ENCODE data around the gene GM2A.
A peak's percentile ranks its signal among the peaks of the same experiment; 100 is the strongest.

Gene GM2A

GRCh38 chr5:151240924-151241635 lies 11.9 kb upstream of the GM2A start:
- Histone ChIP-seq H3K9ac (ENCODE audit: low read length) (no peak overlapping the region), H3K4me1 (ENCODE audit: control insufficient read depth, insufficient read depth, low read length) (peaks cover 9% of the 10 kb centered on the region), H3K9me3 (ENCODE audit: control insufficient read depth, low read length) (no peaks in the 10 kb centered on the region), H3K4me3 (ENCODE audit: low read length) (no peak overlapping the region), H3K36me3 (ENCODE audit: control insufficient read depth, insufficient read depth, low read length, severe bottlenecking) (no peaks in the 10 kb centered on the region), H3K27me3 (replicated peaks; ENCODE audit: control insufficient read depth, insufficient read depth, low read length) (peaks cover 2% of the 10 kb centered on the region)
- DNase-seq (ENCODE audit: low read depth): no peak

GRCh38 chr5:151243127-151243526 lies 9.9 kb upstream of the GM2A start:
- Histone ChIP-seq H3K9ac (ENCODE audit: low read length) (no peak overlapping the region), H3K4me1 (ENCODE audit: control insufficient read depth, insufficient read depth, low read length) (peaks cover 7% of the 10 kb centered on the region), H3K4me3 (ENCODE audit: low read length) (no peak overlapping the region), H3K27me3 (replicated peaks; ENCODE audit: control insufficient read depth, insufficient read depth, low read length) (peaks cover 2% of the 10 kb centered on the region), H3K36me3 (ENCODE audit: control insufficient read depth, insufficient read depth, low read length, severe bottlenecking) (no peaks in the 10 kb centered on the region), H3K9me3 (ENCODE audit: control insufficient read depth, low read length) (no peaks in the 10 kb centered on the region)
- DNase-seq (ENCODE audit: low read depth): no peak

GRCh38 chr5:151243564-151243963 lies 9.4 kb upstream of the GM2A start:
- Histone ChIP-seq H3K9ac (ENCODE audit: low read length) (no peak overlapping the region), H3K4me3 (ENCODE audit: low read length) (no peak overlapping the region), H3K36me3 (ENCODE audit: control insufficient read depth, insufficient read depth, low read length, severe bottlenecking) (no peaks in the 10 kb centered on the region), H3K9me3 (ENCODE audit: control insufficient read depth, low read length) (no peaks in the 10 kb centered on the region), H3K27me3 (replicated peaks; ENCODE audit: control insufficient read depth, insufficient read depth, low read length) (peaks cover 3% of the 10 kb centered on the region), H3K4me1 (ENCODE audit: control insufficient read depth, insufficient read depth, low read length) (peaks cover 2% of the 10 kb centered on the region)
- no peak for DNase-seq (ENCODE audit: low read depth)

- Histone ChIP-seq H3K36me3 (ENCODE audit: control insufficient read depth, insufficient read depth, low read length, severe bottlenecking) (no peaks in the 10 kb centered on the region), H3K9ac (ENCODE audit: low read length) (no peak overlapping the region), H3K27me3 (replicated peaks; ENCODE audit: control insufficient read depth, insufficient read depth, low read length) (peaks cover 8% of the 10 kb centered on the region), H3K9me3 (ENCODE audit: control insufficient read depth, low read length) (no peaks in the 10 kb centered on the region), H3K4me3 (ENCODE audit: low read length) (no peak overlapping the region), H3K4me1 (ENCODE audit: control insufficient read depth, insufficient read depth, low read length) (no peaks in the 10 kb centered on the region)
- no peak for DNase-seq (ENCODE audit: low read depth)
These were observed 8.8 kb upstream of the GM2A start for GRCh38 chr5:151244206-151244605.

GRCh38 chr5:151245680-151246219 lies 7.2 kb upstream of the GM2A start:
- Histone ChIP-seq H3K36me3 (ENCODE audit: control insufficient read depth, insufficient read depth, low read length, severe bottlenecking) (no peaks in the 10 kb centered on the region), H3K4me1 (ENCODE audit: control insufficient read depth, insufficient read depth, low read length) (no peaks in the 10 kb centered on the region), H3K9ac (ENCODE audit: low read length) (no peak overlapping the region)

GRCh38 chr5:151248651-151249050 lies 4.3 kb upstream of the GM2A start:
- Histone ChIP-seq H3K4me3 (ENCODE audit: low read length) (no peak overlapping the region), H3K9me3 (ENCODE audit: control insufficient read depth, low read length) (no peaks in the 10 kb centered on the region), H3K9ac (ENCODE audit: low read length) (no peak overlapping the region), H3K27me3 (replicated peaks; ENCODE audit: control insufficient read depth, insufficient read depth, low read length) (peaks cover 6% of the 10 kb centered on the region), H3K36me3 (ENCODE audit: control insufficient read depth, insufficient read depth, low read length, severe bottlenecking) (no peaks in the 10 kb centered on the region), H3K4me1 (ENCODE audit: control insufficient read depth, insufficient read depth, low read length) (peaks cover 3% of the 10 kb centered on the region)
- DNase-seq (ENCODE audit: low read depth): no peak

More at GRCh38 chr5:151245680-151246219, 7.2 kb upstream of the GM2A start:
- DNase-seq (ENCODE audit: low read depth): no peak
- Histone ChIP-seq H3K4me3 (ENCODE audit: low read length) (no peak overlapping the region), H3K27me3 (replicated peaks; ENCODE audit: control insufficient read depth, insufficient read depth, low read length) (peaks cover 6% of the 10 kb centered on the region), H3K9me3 (ENCODE audit: control insufficient read depth, low read length) (no peaks in the 10 kb centered on the region)

- no peaks in the 10 kb centered on the region for H3K36me3 ChIP-seq (ENCODE audit: control insufficient read depth, insufficient read depth, low read length, severe bottlenecking)
- H3K9me3 ChIP-seq (ENCODE audit: control insufficient read depth, low read length): no peaks in the 10 kb centered on the region
- peaks cover 6% of the 10 kb centered on the region for H3K27me3 ChIP-seq (replicated peaks; ENCODE audit: control insufficient read depth, insufficient read depth, low read length)
- no peak for DNase-seq (ENCODE audit: low read depth)
- no peak overlapping the region for H3K9ac ChIP-seq (ENCODE audit: low read length)
- H3K4me3 ChIP-seq (ENCODE audit: low read length): no peak overlapping the region
- H3K4me1 ChIP-seq (ENCODE audit: control insufficient read depth, insufficient read depth, low read length): peaks cover 9% of the 10 kb centered on the region
These were observed 3.7 kb upstream of the GM2A start for GRCh38 chr5:151249281-151249680.

GRCh38 chr5:151250346-151251000 lies 2.5 kb upstream of the GM2A start:
- H3K9me3 ChIP-seq (ENCODE audit: control insufficient read depth, low read length): no peaks in the 10 kb centered on the region
- peaks cover 6% of the 10 kb centered on the region for H3K27me3 ChIP-seq (replicated peaks; ENCODE audit: control insufficient read depth, insufficient read depth, low read length)
- no peak for DNase-seq (ENCODE audit: low read depth)
- peaks cover 13% of the 10 kb centered on the region for H3K4me1 ChIP-seq (ENCODE audit: control insufficient read depth, insufficient read depth, low read length)
- no peak overlapping the region for H3K9ac ChIP-seq (ENCODE audit: low read length)
- no peaks in the 10 kb centered on the region for H3K36me3 ChIP-seq (ENCODE audit: control insufficient read depth, insufficient read depth, low read length, severe bottlenecking)
- H3K4me3 ChIP-seq (ENCODE audit: low read length): no peak overlapping the region

GRCh38 chr5:151251001-151251551 lies 1.9 kb upstream of the GM2A start:
- Histone ChIP-seq H3K27me3 (replicated peaks; ENCODE audit: control insufficient read depth, insufficient read depth, low read length) (peaks cover 6% of the 10 kb centered on the region), H3K9me3 (ENCODE audit: control insufficient read depth, low read length) (no peaks in the 10 kb centered on the region)
- DNase-seq (ENCODE audit: low read depth): no peak

GRCh38 chr5:151251621-151252020 lies 1.4 kb upstream of the GM2A start:
- no peak for DNase-seq (ENCODE audit: low read depth)
- Histone ChIP-seq H3K4me1 (ENCODE audit: control insufficient read depth, insufficient read depth, low read length) (peaks cover 13% of the 10 kb centered on the region), H3K36me3 (ENCODE audit: control insufficient read depth, insufficient read depth, low read length, severe bottlenecking) (no peaks in the 10 kb centered on the region), H3K9ac (ENCODE audit: low read length) (no peak overlapping the region), H3K4me3 (ENCODE audit: low read length) (no peak overlapping the region), H3K9me3 (ENCODE audit: control insufficient read depth, low read length) (no peaks in the 10 kb centered on the region), H3K27me3 (replicated peaks; ENCODE audit: control insufficient read depth, insufficient read depth, low read length) (peaks cover 6% of the 10 kb centered on the region)

More at GRCh38 chr5:151251001-151251551, 1.9 kb upstream of the GM2A start:
- H3K9ac ChIP-seq (ENCODE audit: low read length): no peak overlapping the region
- H3K4me3 ChIP-seq (ENCODE audit: low read length): no peak overlapping the region
- no peaks in the 10 kb centered on the region for H3K36me3 ChIP-seq (ENCODE audit: control insufficient read depth, insufficient read depth, low read length, severe bottlenecking)
- peaks cover 13% of the 10 kb centered on the region for H3K4me1 ChIP-seq (ENCODE audit: control insufficient read depth, insufficient read depth, low read length)

GRCh38 chr5:151253605-151253950 lies 593 bp downstream of the GM2A start:
- no peaks in the 10 kb centered on the region for H3K9me3 ChIP-seq (ENCODE audit: control insufficient read depth, low read length)
- peak overlapping the region; percentile 96 for H3K4me3 ChIP-seq (ENCODE audit: low read length)
- DNase-seq (ENCODE audit: low read depth): peak; percentile 4
- no peaks in the 10 kb centered on the region for H3K36me3 ChIP-seq (ENCODE audit: control insufficient read depth, insufficient read depth, low read length, severe bottlenecking)
- peaks cover 5% of the 10 kb centered on the region for H3K27me3 ChIP-seq (replicated peaks; ENCODE audit: control insufficient read depth, insufficient read depth, low read length)
- peaks cover 27% of the 10 kb centered on the region for H3K4me1 ChIP-seq (ENCODE audit: control insufficient read depth, insufficient read depth, low read length)
- H3K9ac ChIP-seq (ENCODE audit: low read length): peak overlapping the region; percentile 93

All from adipocyte (in vitro differentiated cells).